Epithelial cell of esophagus (primary cell): Measurements from ENCODE around the gene NT5E.

Source experiments
- DNase-seq: peaks from one replicate; pipeline ENCODE4 v3.0.0; 2010; ENCODE audit warnings: low read depth
- H3K4me3 ChIP-seq: 2 replicates; pipeline ENCODE4 v1.5.1; 2011; ENCODE audit warnings: mild to moderate bottlenecking, low read length, control low read depth
- CTCF ChIP-seq: IDR thresholded peaks from 2 replicates; pipeline ENCODE4 v1.5.1; 2011; ENCODE audit warnings: low read depth, mild to moderate bottlenecking, low read length, control low read depth, inconsistent platforms; ENCODE audit not compliant: insufficient read depth; ENCODE audit errors: missing control alignments

NT5E gene

GRCh38 chr6:85464722-85465150, 14.9 kb downstream of the NT5E start:
- peak; percentile 92 for DNase-seq
- no peak overlapping the region for H3K4me3 ChIP-seq
- TF ChIP-seq CTCF = no peak

GRCh38 chr6:85465762-85466161, 15.9 kb downstream of the NT5E start:
- TF ChIP-seq CTCF = no peak
- no peak overlapping the region for H3K4me3 ChIP-seq
- no peak for DNase-seq

- TF ChIP-seq CTCF = no peak
- peak; percentile 72 for DNase-seq
- no peak overlapping the region for H3K4me3 ChIP-seq
These were observed 18.4 kb downstream of the NT5E start for GRCh38 chr6:85468326-85468725.

GRCh38 chr6:85469276-85470022, 19.6 kb downstream of the NT5E start:
- no peak for TF ChIP-seq CTCF
- no peak for DNase-seq
- H3K4me3 ChIP-seq = no peak overlapping the region

GRCh38 chr6:85470023-85470410, 20.1 kb downstream of the NT5E start:
- no peak overlapping the region for H3K4me3 ChIP-seq
- no peak for DNase-seq
- TF ChIP-seq CTCF = no peak

- no peak for TF ChIP-seq CTCF
- H3K4me3 ChIP-seq = no peak overlapping the region
These were observed 22.9 kb downstream of the NT5E start for GRCh38 chr6:85472744-85473143.

GRCh38 chr6:85473748-85474147, 23.9 kb downstream of the NT5E start:
- no peak for DNase-seq
- no peak for TF ChIP-seq CTCF
- H3K4me3 ChIP-seq = no peak overlapping the region

More at GRCh38 chr6:85472744-85473143, 22.9 kb downstream of the NT5E start:
- DNase-seq = peak; percentile 50
